GM12892 (cell line): ENCODE data around the gene PAIP2B.

Experiments
- DNase-seq: peaks from one replicate; pipeline ENCODE4 v3.0.0; 2011; ENCODE audit not compliant: insufficient read length
- FAIRE-seq: peaks from 2 replicates; lab custom pipeline; 2011; peaks lifted over from hg19 to GRCh38; lab: Jason Lieb, UNC
- POLR2A ChIP-seq: IDR thresholded peaks from 2 replicates; pipeline ENCODE4 v1.6.1; 2011; ENCODE audit warnings: low read depth, low read length, control low read depth
- POLR2AphosphoS5 ChIP-seq: IDR thresholded peaks from 2 replicates; pipeline ENCODE4 v1.6.1; 2011; ENCODE audit warnings: low read depth, low read length, control low read depth
- TAF1 ChIP-seq: IDR thresholded peaks from 2 replicates; pipeline ENCODE4 v1.6.1; 2011; ENCODE audit warnings: low read depth, mild to moderate bottlenecking, control low read depth, low read length, borderline replicate concordance

The PAIP2B gene

DNA sequence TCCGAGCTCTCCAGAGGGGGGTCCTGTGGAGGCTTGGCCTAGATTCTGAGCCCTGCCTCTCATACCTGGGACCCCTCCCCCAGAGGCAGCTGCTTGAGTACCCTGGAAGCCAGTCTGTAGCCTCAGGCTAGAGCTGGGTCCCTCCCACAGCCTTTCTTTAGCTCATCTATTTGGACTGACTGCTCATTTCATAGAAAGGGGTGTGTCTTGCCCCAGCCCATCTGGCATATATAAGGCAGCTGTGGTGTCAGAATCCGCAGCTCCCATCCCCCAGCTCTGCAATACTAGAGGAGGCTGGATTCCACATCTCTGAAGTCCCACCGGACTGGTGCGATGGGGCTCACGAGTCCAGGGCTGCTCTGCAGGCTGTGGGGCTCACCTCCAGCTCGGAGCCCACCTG, 70.3 kb downstream of the PAIP2B start:
- no peak for TF ChIP-seq POLR2A
- TF ChIP-seq TAF1, result no peak
- no peak for TF ChIP-seq POLR2AphosphoS5
- DNase-seq, result no peak
- no peak for FAIRE-seq

DNA sequence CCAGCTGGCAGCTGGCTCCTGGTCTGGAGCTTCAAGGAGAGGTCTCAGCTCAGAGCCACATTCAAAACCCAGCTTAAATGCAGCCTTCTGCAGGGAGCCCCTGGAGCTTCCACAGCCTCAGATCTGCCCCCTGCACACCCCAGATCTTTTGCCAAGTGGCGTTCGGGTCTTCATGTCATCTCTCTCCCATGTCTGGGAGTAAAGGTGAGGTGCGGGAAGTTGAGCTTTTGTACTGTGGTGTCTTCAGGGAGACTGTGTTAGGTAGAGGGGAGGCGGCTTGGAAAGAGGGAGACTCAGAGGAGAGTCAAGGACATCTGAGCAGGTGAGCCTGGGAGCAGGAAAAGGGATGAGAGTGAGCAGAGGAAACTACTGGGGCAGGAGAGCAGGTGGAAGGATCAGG, 71.1 kb downstream of the PAIP2B start:
- TF ChIP-seq POLR2A, result no peak
- no peak for TF ChIP-seq POLR2AphosphoS5
- TF ChIP-seq TAF1, result no peak
- no peak for FAIRE-seq

DNA sequence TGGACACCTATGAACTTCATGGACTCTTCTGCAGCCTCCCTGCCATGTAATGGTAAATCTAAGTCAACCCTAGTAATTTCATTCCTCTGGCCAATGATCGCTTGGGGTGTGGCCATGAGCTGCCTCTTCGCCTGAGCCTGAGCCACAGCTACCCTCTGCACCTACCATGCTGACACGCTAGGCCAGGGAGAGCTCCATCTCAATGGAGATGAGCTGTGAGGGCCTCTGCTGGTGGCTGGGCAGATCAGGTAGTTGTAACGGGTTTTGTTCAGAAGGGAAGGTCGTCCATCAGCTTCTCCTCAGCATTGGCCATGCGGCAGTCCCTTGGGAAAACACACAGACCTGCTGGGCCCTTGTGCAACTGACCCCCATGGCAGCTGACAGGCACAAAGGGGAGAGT, 72.1 kb downstream of the PAIP2B start:
- FAIRE-seq (peak; percentile 76), DNase-seq (peak; percentile 46)
- TF ChIP-seq POLR2AphosphoS5 (no peak), POLR2A (no peak), TAF1 (no peak)

More for the DNA sequence above, 71.1 kb downstream of the PAIP2B start:
- no peak for DNase-seq

DNA sequence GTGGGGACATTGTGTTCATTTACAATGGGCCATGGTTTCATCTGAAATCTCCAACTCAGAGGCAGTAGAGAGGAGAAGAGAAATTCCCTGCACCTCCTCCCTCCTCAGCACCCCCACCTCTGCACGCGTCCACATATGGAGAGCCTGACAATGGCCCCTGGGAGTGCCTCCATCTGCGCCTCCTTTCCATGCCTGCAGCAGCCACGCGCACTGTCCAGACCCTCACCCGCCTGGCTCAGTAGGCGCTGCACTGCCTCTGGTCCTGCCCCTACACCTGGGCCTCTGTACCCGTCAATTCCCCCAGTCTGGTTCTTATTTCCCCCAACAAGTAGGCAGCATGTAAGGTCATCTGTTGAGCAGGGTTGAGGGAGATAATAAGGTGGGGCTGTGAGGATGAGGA, 72.6 kb downstream of the PAIP2B start:
- FAIRE-seq, result no peak

DNA sequence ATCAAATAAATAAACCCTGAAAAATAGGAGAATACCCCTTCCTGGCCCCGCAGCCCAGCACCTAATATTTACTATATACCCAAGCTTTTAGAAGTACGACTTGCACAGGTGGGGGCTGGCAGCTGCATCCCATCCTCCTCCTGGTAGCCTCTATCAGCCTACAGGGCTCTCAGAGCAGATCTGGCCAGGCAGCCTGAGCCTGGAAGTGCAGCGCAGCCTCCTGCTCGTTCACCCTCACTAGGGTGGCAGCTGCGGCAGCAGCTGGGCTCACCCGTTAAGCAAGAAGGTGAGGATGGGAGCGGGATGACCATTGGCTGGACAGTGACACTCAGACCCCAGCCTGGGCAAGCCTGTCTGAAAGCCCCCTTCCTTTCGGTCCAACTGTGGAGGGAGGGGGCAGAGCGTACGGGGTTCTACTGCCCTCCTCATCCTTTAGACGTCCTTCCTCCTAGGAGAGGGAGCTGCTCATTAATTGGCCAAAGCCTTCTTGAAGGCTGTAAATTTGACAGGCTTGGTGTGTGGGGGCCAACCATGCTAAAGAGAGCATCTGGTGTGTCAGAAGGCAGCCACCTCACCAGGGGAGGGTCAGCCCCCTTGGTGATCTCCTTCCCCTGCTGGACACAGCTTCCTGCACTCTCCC, 73.2 kb downstream of the PAIP2B start:
- no peak for FAIRE-seq

More for the DNA sequence above, 72.6 kb downstream of the PAIP2B start:
- TF ChIP-seq POLR2A (no peak), TAF1 (no peak), POLR2AphosphoS5 (no peak)
- no peak for DNase-seq

DNA sequence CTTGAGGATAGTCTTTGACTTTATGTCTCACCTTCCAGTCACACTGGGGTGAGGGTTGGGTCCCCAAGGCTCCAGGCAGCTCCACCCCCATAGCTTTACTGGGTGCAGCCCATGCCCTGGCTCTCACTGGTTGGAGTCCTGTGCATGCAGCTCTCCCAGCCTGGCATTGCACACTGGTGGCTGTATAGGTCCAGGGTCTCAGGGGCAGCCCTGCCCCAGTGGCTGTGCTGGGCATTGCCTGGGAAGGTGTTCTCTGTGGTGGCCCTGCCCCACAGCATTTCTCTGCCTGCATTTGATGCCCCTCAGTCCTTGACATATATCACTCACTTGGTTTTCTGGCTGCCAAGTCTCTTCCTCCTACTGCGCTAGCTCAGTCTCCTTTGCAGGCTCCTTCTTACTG, 75.3 kb downstream of the PAIP2B start:
- no peak for TF ChIP-seq POLR2AphosphoS5
- TF ChIP-seq POLR2A, result no peak
- no peak for TF ChIP-seq TAF1
- FAIRE-seq (no peak), DNase-seq (no peak)

More for the DNA sequence above, 73.2 kb downstream of the PAIP2B start:
- DNase-seq, result no peak
- TF ChIP-seq TAF1, result no peak
- TF ChIP-seq POLR2A, result no peak
- no peak for TF ChIP-seq POLR2AphosphoS5

DNA sequence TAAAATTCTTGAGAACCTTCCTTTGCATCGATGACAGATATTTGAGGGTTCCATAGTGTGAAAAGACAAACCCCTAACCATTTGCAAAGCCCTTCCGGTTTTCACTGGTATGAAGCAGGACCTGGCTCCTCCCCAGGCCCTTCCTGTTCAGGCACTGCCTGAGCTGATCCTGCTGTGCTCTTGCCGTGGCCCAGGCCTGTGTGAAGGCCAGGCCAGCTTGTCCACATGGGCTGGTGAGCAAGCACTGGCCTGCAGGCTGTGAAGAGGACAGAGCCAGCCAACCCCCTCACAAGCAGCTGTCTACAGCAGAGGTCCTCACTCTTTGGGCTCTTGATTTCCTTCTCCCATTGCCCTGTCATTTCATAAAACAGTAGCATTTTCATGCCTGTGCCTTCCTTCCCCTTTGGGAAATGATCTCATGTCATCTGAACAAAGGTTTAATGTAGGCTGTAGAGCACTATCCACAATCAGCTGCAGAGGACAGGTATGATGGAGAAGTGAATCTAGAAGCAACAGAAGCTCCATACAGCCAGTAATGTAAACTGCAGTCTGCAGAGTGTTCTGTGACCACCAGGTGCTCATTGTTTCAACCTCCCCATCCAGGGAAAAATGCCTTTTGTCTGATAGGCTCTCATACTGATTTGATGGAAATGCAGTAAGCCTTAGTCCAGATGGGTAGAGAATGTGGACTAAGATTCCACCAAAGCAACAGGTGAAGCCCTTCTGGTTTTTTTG, 76.7 kb downstream of the PAIP2B start:
- DNase-seq (no peak), FAIRE-seq (no peak)
- TF ChIP-seq TAF1 (no peak), POLR2AphosphoS5 (no peak; the same call in 1 of the 2 replicates), POLR2A (no peak)

DNA sequence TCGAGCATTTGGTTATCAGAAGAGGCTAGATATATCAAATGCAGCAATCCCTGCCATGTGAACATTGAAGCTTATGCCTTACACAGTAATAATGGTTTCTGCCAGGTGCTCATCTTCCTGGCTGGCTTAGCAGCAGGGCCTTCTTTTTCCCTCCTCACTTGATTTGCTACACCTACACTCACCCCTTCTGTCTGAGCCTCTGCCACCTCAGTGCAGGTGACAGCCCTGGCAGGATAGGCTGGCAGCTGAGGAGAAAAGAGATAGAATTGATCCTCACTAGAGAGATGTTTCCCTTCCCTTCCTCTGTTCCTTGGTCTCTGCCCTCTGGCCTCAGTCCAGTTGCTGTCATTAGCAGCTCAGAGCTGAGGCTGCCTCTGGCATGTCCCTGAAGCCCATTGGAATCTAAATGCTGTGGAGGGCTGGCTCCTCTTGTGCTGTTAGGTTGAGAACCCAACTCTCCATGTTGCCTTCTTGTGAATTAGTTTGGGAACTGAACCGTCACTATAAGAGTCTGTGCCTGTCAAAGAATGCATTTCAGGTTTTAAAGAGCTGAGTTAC, 78.3 kb downstream of the PAIP2B start:
- TF ChIP-seq TAF1, result no peak
- TF ChIP-seq POLR2A, result no peak
- no peak for TF ChIP-seq POLR2AphosphoS5
- FAIRE-seq, result no peak
- DNase-seq, result no peak

DNA sequence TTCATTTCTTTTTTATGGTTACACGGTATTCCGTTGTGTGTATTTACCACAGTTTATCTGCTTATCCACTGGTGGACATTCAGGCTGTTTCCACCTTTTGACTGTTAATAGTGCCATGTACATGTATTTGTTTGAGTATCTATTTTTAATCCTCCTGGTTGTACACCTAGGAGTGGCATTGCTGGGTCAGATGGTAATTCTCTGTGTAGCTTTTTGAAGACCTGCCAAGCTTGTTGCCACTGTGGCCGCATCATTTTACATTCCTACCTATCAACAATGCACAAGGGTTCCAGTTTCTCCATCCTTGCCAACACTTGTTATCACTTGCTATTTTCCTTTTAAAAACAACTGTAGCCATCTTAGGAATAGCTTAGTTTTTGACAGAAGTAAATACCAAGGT, 83.1 kb downstream of the PAIP2B start:
- no peak for FAIRE-seq
- TF ChIP-seq TAF1, result no peak
- no peak for TF ChIP-seq POLR2A
- no peak for TF ChIP-seq POLR2AphosphoS5
- no peak for DNase-seq

DNA sequence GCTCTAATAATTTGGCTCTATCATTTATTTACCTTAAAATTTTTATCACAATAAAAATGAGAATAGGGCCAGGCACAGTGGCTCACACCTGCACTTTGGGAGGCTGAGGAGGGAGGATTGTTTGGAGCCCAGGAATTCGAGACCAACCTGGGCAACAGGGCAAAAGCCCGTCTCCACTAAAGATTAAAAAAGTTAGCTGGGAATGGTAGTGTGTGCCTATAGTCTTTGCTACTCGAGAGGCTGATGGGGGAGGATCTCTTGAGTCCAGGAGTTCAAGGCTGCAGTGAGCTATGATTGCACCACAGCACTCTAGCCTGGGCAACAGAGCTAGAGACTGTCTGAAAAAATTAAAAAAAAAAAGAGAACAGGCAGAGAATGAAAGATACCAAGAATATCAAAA, 90.7 kb downstream of the PAIP2B start:
- TF ChIP-seq POLR2A (no peak), POLR2AphosphoS5 (no peak), TAF1 (no peak)
- no peak for DNase-seq
- FAIRE-seq, result no peak

DNA sequence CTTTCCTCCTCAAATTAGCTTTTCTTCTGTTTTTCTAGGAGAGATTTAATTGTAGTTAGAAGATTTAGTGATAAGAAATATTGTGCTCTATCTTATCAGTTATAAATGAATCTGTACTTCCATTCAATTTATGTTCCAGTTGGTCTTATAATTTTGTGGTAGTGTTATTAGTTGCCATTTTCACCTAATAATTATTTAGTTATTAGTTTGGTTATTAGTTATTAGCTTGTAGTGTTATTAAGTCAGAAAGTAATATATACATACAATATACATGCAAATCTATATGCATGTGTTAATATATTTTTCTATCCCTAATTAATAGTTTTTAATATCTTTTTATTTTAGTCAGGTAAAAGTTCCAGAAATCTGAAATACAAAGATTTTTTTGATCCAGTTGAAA, 93.3 kb downstream of the PAIP2B start:
- DNase-seq, result no peak
- no peak for FAIRE-seq
- TF ChIP-seq POLR2A (no peak), TAF1 (no peak), POLR2AphosphoS5 (no peak)
